ENCODE measurements around the gene ERBIN. TPM values are rescaled to one million over a fixed set of nuclear protein-coding genes. Genes with fewer than 3 reads are reported as not detected.

Gene ERBIN
- total and polyA plus RNA-seq, 2 of the 13 experiments (the other 11 are each of a cell fraction or from before 2014, with no cell fraction given) = 14.4 to 41.7 TPM

- TF ChIP-seq, protein P1, sequence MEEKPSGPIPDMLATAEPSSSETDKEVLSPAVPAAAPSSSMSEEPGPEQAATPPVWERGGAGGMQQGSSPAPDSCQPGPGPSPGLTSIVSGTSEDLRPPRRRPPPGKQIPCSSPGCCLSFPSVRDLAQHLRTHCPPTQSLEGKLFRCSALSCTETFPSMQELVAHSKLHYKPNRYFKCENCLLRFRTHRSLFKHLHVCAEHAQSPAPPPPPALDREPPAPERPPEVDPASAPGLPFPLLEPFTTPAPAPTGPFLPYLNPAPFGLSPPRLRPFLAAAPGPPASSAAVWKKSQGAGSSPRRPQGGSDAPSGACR (CRISPR knock-in tag; IDR thresholded peaks at IDR 0.05) = no peak
- peak; percentile 54; the same call in 1 of the 2 replicates for TF ChIP-seq ZNF333 (CRISPR knock-in tag; IDR thresholded peaks at IDR 0.05; ENCODE audit: borderline replicate concordance)
- TF ChIP-seq ZNF180 (CRISPR knock-in tag; IDR thresholded peaks at IDR 0.05; ENCODE audit: borderline replicate concordance, low read depth) = no peak
- TF ChIP-seq, protein P2, sequence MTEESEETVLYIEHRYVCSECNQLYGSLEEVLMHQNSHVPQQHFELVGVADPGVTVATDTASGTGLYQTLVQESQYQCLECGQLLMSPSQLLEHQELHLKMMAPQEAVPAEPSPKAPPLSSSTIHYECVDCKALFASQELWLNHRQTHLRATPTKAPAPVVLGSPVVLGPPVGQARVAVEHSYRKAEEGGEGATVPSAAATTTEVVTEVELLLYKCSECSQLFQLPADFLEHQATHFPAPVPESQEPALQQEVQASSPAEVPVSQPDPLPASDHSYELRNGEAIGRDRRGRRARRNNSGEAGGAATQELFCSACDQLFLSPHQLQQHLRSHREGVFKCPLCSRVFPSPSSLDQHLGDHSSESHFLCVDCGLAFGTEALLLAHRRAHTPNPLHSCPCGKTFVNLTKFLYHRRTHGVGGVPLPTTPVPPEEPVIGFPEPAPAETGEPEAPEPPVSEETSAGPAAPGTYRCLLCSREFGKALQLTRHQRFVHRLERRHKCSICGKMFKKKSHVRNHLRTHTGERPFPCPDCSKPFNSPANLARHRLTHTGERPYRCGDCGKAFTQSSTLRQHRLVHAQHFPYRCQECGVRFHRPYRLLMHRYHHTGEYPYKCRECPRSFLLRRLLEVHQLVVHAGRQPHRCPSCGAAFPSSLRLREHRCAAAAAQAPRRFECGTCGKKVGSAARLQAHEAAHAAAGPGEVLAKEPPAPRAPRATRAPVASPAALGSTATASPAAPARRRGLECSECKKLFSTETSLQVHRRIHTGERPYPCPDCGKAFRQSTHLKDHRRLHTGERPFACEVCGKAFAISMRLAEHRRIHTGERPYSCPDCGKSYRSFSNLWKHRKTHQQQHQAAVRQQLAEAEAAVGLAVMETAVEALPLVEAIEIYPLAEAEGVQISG (CRISPR knock-in tag; IDR thresholded peaks at IDR 0.05) = 0 out of 2 replicates have a peak, but pooled peaks have one; percentile 4
- TF ChIP-seq ZIK1 (CRISPR knock-in tag; IDR thresholded peaks at IDR 0.05; ENCODE audit: borderline replicate concordance, low read depth) = 0 out of 2 replicates have a peak, but pooled peaks have one; percentile 12
- TF ChIP-seq, protein P3, sequence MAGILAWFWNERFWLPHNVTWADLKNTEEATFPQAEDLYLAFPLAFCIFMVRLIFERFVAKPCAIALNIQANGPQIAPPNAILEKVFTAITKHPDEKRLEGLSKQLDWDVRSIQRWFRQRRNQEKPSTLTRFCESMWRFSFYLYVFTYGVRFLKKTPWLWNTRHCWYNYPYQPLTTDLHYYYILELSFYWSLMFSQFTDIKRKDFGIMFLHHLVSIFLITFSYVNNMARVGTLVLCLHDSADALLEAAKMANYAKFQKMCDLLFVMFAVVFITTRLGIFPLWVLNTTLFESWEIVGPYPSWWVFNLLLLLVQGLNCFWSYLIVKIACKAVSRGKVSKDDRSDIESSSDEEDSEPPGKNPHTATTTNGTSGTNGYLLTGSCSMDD (CRISPR knock-in tag; IDR thresholded peaks at IDR 0.05) = no peak
- TF ChIP-seq ZHX1 (CRISPR knock-in tag; IDR thresholded peaks at IDR 0.05; ENCODE audit: low read depth) = no peak
- TF ChIP-seq, protein P4, sequence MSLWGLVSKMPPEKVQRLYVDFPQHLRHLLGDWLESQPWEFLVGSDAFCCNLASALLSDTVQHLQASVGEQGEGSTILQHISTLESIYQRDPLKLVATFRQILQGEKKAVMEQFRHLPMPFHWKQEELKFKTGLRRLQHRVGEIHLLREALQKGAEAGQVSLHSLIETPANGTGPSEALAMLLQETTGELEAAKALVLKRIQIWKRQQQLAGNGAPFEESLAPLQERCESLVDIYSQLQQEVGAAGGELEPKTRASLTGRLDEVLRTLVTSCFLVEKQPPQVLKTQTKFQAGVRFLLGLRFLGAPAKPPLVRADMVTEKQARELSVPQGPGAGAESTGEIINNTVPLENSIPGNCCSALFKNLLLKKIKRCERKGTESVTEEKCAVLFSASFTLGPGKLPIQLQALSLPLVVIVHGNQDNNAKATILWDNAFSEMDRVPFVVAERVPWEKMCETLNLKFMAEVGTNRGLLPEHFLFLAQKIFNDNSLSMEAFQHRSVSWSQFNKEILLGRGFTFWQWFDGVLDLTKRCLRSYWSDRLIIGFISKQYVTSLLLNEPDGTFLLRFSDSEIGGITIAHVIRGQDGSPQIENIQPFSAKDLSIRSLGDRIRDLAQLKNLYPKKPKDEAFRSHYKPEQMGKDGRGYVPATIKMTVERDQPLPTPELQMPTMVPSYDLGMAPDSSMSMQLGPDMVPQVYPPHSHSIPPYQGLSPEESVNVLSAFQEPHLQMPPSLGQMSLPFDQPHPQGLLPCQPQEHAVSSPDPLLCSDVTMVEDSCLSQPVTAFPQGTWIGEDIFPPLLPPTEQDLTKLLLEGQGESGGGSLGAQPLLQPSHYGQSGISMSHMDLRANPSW (CRISPR knock-in tag; IDR thresholded peaks at IDR 0.05; ENCODE audit: borderline replicate concordance) = no peak
- 0 out of 2 replicates have a peak, but pooled peaks have one; percentile 41 for TF ChIP-seq ZNF280B (CRISPR knock-in tag; IDR thresholded peaks at IDR 0.05; ENCODE audit: borderline replicate concordance)
- no peak for TF ChIP-seq ZNF766 (CRISPR knock-in tag; IDR thresholded peaks at IDR 0.05; ENCODE audit: borderline replicate concordance)
- TF ChIP-seq, protein P5, sequence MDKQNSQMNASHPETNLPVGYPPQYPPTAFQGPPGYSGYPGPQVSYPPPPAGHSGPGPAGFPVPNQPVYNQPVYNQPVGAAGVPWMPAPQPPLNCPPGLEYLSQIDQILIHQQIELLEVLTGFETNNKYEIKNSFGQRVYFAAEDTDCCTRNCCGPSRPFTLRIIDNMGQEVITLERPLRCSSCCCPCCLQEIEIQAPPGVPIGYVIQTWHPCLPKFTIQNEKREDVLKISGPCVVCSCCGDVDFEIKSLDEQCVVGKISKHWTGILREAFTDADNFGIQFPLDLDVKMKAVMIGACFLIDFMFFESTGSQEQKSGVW (CRISPR knock-in tag; IDR thresholded peaks at IDR 0.05; ENCODE audit: borderline replicate concordance) = no peak
- no peak; the same call in 1 of the 2 replicates for TF ChIP-seq MTF1 (CRISPR knock-in tag; IDR thresholded peaks at IDR 0.05)
- TF ChIP-seq PAX8 (CRISPR knock-in tag; IDR thresholded peaks at IDR 0.05; ENCODE audit: borderline replicate concordance) = no peak
- no peak for TF ChIP-seq ZNF607 (CRISPR knock-in tag; IDR thresholded peaks at IDR 0.05; ENCODE audit: borderline replicate concordance)
- TF ChIP-seq PHF20 (CRISPR knock-in tag; IDR thresholded peaks at IDR 0.05) = no peak; the same call in 1 of the 2 replicates
These were observed 1.3 kb upstream of the ERBIN start (continued) for GRCh38 chr5:65925044-65925600.

All from HepG2 (cell line).